NCI-H748 (cell line): Measurements from ENCODE around the gene KIF1A.

Experiments used
- DNase-seq: peaks from one replicate; lab custom pipeline; 2025; ENCODE audit not compliant: unreplicated experiment; lab: John Stamatoyannopoulos, UW

The KIF1A gene

DNA sequence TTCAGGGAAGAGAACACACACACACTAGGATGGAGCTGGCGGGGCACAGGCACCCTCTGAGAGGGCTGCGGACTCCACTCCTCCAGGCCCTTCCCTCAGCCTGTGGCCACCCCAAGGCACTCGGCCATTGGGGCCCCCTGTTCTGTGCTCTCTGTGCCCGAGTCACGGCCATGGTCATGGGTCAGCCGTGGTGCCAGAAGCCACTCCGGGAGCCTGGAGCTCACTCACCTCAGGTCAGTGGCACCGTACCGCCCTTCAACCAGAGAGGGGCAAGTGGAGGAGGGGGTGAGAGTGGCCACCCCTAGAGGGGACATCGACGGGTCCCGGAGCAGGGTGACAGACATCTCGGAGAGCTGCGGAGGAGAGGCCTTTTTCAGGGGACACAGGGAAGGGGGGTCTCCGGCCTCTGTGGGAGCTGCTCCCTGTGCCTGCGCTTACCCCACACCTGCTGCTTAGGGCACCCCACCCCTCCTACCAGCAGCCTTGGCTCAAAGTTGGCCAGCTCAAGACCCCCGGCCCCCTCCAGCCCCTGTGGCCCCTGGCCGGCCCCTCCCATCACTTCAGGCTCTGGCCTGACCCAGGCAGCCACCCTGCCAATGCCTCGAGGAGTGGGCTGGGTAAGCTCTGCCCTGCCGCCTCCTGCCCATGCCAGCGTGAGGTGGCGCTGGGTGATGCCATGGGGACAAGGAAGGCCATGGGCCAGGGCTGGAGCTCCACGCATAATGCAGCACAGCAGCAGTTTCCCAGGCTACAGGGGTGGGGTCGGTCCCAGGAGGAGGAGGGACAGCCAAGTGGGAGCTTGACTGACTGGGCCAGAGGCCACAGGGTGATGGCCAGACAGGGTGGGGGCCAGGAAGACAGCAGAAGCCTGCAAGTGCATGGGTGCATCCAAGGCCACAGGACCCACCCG lies 99.1 kb downstream of the KIF1A start:
- no peak for DNase-seq

DNA sequence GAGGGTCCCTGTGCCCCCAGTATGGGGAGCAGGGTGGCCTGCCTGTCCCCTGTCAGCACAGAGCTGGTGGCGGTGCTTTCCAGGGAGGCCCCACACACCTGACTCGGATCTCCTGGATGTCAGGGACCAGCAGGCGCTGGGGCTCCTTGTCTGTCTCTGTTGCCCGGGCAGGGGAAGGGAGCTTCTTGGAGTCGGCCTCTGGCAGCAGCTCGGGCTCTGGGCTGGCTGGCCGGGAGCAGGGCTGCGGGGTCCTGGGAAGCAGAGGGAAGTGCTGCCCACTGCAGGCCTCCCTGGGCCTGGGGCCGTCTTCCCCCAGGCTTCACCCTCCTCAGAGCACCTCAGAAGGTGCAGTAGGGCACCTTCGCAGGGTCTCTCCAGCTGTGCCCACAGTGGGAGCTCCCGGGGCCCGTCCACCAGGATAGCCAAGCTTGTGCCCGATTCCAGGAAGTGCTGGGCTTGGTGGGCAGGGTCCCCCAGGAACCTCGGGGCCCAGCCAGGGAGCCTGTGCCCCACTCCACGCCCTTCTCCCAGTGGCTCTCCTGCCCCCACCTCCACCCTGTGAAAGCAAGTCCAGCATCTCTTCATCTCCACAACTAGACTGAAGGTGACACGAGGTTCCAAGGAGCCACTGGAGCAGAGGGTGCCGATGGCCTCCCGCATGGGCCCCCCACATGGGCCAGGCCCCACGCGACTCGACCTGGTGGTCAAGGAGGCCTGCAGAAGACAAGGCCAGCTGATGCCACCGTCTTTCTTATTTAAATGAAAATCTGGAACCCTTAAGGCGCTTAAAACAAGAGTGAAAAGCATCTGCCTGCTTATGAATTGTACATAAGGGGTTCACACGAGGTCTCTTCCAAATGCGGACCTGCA lies 100.1 kb downstream of the KIF1A start:
- no peak for DNase-seq

DNA sequence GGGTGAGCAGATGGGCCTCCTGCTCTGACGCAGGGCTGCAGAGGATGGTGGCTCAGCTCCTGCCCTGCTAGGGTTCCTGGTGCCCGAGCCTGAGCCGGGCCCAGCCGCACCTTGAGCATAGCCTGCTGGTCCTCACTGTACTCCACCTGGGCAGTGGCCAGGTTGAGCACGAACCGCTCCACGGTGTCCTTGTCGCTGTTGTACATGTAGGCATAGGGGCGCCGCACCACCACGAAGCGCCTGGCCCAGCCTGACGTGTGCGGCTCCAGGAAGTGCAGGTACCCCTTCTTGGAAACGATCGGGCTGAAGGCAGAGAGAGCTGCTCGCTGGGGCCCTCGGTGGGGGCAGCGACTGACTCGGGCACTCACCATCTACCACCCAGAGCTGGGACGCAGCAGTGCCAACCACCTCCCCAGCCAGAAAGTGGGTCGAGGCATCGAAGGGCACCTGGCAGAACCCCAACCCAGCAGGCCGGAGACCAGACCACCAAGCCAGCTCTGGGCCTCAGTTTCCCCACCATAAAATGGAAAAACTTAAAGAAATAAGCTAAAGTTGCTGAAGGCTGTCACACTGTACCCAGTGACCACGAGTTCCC lies 101.0 kb downstream of the KIF1A start:
- DNase-seq = no peak

DNA sequence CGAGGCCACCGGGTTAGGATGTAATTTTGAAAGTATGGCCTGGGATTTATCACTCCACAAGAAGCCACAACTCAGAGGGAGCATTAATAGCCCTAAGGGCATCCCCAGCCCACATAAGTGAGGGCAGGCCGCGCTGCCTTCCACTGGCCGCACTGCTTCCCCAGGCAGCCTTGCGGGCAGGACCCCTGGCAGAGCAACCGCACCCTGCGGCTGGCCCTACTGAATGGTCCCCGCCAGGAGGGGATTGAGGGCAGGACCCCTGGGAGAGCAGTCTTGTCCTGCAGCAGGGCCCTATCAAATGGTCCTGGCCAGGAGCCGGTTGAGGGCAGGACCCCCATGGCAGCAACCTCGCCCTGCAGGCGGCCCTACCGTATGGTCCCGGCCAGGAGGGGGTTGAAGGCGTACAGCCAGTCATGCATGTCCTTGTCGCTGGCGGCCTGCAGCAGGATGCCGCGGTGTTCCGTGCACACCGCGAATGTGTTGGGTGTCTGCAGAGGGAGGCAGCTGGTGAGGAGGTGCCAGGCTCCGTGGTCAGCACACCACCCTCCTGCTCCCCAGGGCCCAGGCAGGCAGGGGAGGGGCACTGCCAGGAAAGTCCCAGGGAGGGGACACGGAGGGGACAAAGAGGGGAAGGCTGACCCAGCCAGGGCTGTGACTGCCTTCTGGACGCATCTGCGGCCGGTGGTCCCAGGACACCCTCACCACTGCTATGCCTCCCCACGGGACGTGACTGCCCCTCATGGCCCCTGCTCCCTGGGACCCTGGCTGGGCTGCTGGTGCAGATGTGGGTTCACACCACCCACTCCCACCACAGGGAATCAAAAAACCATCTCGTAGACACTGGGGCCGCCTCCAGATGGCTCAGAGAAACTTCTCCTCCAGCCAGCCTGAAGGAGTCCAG lies 102.1 kb downstream of the KIF1A start:
- no peak for DNase-seq

DNA sequence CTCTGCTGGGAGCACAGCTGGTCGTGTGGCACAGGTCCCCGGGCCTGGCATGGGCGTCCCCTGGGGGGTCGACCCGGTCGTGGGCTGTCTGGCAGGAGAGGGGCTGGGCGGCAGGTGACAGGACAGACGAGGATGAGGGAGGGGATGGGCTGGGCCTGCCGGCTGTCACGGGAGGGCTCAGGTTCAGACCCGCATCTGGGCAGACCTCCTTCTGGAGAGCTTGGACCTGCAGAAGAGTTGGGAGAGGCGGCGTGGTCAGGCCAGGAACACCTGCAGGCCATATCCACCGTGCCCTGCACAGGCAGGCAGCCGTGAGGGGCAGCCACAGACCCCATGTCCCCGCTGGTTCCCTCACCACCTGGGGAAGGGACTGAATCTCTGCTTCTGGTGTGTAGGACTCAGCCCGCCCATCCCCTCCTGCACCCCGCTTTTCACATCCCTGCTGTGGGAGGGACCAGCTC lies 102.8 kb downstream of the KIF1A start:
- DNase-seq = no peak

DNA sequence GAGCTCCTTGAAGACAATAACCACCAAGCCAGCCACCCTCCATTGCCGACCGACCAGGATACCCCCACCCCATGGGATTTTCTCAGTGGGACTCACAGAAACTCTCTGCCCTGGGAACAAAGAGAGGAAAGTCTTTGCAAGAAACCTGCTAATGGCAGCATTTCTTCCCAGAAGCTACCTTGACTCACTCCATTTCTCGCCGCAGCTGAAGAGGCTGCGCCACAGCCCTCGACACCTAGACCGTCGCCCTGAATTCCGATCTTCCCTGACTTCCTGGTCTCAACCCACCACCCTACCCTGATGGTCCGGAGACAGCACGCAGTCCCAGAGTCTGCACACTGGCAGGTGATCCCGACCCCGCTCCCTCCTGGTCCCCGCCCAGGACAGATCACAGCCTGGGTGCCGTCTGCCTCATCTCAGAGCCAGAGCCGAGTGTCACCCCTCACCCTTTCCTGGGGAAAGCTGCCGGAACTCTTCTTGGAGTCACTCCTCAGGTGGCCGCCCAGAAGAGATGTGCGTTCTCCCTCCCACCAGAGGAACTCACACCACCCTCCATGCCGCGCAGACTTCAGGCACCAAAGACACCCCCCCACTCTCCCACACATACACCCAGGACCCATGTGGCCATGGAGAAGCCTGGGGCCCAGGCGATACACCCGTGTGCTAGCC lies 103.8 kb downstream of the KIF1A start:
- no peak for DNase-seq

DNA sequence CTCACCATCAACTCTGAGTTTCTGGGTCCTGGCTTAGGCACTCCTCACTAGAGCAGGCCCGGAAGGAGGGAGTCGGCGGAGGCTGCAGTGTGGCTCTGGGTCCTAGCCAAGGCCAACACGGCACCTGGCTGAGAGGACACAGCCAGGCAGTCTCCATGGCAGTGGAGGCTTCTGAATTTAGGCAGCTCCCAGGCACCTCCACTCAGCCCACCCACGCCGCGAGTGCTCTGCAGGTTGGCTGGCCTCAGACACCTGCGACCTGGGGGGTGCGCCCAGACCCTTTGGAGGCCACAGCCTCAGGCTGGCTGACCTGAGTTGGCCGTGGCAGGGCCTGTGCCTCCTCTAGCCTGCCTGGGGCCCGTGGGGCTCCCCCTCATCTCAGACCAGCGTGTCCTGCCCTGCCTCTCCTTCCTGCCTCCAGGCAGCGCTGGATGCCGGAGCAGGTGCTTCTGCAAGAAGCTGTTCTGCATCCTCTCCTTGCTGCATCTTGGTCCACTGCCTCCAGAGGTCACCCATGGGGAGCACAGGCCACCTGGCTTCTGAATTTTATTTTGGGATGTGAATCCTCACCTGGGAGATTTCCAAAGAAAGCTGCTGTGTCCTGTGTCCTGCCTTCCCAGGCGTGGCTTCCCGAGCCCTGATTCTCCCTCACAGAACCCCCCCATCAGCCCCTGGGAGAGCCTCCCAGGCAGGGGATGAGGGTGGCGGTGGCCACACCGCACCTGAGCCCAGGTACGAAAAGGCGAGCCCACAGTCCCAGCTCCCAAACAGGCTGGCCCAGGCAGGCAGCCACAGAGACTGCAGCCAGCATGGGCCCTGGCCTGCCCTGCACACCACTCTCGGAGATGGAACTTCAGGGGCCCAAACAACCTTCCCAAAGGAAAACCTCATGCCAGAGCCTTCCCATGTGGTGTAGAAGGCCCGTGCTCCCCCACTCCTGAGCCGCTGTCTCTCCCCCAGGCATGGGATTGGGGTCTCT lies 105.0 kb downstream of the KIF1A start:
- no peak for DNase-seq

DNA sequence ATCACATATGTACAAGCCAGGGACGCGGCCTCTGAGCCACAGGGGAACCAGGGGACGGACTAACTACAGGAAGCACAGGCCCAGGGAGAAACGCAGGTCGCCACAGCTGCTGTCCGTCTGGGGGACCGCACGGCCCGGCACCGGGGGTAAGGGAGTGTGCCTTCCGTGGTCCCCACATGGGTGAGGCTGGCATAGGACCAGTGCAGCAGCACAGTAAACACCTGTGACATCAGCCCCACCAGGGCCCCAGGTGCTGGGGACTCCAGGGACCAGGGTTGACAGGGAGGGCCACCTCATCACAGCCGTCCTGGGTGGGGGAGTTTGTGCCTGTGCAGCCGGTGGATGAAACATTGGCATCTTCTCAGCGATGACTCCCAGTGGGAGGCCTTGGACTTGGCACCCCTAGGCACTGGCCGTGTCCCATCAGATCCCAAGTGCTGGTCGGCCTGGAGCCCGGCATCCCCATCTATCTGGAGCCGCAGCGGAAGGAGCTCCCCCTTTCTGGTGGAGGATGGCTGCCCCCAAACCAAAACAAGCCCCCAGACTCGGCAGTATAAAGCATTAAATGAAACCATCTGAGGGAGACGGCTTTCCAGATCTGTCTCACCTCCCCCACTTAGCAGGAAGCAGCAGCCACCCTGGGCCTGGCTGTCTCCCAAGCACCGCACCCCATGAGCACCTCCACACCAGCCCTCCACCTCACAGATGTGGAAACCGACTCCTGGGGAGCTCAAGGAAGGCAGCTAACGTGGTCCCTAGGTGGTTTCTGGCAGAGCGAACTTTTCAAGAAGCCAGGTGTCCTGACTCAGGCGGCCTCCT lies 105.9 kb downstream of the KIF1A start:
- no peak for DNase-seq

DNA sequence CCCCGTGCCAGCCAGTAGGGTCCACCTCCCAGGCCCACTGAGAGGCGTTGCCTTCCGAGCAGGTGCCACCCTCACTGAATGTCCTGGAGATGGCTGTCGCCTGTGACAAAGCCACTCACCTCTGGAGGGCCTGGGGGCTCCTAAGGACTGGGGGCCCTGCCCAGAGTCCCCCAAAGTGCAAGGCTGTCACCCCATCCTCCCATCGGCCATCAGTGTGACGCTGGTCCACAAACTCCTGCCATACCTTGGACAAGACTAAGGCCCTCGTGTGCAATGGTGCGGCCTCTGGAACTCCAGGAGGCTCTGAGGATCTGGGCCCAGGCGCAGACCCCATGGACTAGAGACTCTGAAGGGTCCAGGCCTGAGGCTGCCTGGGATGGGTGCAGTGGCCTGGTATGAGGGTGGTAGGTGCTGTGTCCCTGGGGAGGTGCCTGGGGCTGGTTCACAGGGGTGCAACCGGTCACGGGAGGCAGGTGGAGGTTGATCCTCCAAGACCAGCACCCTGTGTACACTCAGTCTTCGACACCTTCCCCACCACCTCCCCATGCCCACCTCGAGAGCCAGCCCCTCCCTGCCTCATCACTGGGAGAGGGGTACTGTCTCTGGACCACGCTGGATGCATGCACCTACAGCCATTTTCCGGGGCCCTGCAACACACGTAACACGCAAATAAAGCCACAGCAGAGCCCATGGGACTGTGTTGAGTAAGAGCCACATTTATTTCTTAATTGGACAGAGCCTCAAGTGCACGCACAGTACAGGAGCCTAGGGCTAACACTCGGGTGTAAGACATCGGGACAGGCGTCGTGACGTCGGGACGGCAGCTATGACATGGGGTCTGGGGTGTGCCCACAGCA lies 106.7 kb downstream of the KIF1A start:
- no peak for DNase-seq

DNA sequence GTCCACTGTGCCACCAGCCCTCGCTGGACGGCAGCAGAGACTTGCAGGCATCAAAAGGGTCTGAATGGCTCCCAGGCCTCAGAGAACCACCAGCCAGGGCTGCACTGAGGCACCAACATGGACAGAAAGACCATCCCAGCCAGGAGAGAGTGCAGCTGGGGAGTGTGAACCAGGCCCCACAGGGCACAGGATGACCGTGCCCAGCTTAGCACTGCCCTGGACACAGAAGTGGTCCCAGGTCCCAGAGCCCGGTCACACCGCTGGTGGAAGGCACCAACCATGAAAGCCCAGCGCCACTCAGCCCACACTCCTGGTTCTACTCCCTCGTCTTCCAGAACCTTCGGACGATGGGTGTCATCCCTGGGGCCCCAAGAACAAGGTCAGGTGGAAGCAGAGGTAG lies 107.9 kb downstream of the KIF1A start:
- DNase-seq = no peak

DNA sequence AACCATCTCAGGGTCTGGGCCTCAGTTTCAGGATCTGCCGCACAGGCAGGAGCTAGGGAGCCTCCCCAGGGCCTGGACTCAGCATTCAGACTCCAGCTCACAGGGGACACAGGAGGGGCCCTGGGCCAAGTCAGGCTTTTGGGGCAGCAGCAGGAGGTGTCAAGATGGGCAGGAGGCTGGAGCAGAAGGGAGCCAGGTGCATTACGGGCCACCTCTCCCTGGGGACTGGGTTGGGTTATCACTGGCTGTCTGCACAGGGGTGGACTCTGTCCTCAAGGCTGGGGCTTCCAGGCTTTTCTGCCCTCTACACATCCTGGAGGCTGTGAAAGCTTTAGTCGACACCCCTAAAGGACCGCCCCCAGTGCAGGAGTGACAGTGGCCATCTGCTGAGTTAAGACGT lies 108.3 kb downstream of the KIF1A start:
- no peak for DNase-seq

DNA sequence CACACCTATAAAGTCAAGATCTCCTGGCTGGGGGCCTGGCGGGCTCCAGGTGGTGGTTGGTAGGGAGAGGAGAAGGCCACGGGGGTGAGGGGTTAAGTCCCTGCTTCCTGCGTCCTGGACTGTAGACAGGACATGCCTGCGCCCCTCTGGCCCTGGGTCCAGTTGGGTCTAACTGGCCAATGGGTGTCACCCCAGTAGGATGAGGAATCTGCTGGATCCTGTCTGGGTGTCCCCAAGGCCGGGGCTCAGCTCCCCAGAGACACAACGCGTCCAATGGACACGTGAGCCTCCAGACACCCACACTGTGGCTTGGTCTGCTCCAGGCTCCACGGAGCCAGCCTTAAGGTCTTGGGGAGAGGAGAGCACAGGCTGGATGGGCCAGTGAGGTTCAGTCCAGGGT lies 108.7 kb downstream of the KIF1A start:
- no peak for DNase-seq

DNA sequence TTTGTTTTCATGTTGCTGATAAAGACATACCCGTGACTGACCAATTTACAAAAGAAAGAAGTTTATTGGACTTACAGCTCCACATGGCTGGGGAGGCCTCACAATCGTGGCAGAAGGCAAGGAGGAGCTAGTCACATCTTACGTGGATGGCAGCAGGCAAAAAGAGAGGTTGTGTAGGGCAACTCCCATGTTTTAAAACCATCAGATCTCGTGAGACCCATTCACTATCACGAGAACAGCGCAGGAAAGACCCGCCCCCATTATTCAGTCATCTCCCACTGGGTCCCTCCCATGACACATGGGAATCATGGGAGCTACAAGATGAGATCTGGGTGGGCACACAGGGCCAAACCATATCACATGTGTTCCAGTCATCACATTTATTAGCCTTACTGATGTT lies 111.6 kb downstream of the KIF1A start:
- no peak for DNase-seq

DNA sequence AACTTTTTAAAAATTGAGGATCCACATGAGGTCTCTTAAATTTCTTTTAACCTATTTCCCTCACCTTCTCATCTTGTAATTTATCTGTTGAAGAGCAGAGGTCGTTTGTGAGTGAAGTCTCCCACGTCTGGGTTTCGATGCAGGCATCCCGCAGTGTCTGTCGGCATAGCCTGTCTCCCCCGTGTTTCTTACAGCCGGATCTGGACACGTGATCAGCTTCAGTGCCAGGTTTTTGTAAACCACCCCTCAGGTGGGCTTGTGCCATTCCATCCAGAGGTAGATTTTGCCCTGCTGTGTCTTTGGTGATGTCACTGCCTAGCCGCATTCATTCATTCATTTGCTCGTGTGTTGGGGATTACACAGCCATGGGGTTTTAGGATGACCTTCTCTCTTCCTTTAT lies 112.2 kb downstream of the KIF1A start:
- no peak for DNase-seq

DNA sequence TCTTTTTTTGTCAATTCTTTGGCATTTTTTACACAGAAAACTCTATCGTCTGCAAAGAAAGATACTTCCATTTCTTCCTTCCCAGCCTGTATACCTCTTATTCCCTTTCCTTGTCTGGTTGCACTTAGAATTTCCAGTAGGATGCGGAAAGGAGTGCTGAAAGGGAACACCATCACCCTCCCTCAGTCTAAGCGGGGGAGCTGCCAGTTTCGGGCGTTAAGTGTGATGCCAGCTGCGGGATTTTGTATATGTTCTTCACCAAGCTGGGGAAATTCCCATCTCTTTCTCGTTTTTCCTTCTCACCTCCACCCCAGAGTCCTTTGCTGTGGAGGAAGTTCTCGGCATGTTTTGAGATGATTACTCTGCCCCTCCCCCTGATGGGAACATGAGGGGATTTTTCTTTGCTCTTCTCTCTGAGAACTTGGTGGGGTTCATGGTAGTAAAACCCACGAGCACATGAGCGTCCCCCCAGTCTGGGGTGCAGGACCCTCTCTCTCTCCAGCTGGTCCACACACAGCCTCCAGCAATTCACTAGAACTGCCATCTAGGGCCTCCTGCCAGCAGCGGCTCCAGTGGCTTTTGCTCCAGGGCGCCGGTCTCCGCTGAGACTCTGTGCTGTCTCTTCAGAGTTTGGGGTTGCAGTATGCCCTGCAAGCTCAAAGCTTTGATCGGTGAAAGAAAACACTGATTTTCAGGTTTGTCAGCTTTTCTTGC lies 112.8 kb downstream of the KIF1A start:
- no peak for DNase-seq

DNA sequence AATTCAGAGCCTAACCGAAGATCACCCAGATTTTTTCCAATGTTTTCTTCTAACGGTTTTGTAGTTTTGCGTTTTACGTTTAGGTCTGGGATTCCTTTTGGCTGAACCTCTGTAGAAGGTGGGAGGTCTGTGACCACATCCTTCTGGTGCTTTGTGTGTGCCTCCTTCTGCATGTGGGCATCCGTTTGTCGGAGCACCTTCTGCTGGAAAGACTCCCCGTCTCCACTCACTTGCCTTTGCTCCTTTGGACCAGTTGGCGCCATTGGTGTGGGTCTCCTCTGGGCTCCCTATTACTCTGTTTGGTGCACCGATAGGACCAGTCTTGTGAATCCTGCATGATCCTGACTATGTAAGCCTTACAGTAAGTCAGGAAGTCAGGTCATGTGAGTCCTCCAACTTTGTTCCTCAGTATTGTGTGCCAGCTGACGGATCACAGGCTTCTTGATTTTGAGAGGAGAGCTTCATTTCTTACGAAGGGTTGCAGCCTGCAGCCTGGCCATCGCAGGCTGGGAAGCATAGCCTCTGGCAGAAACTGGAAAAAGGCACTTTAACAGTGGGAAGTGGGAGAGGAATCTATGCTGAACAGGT lies 114.7 kb downstream of the KIF1A start:
- DNase-seq = no peak
